OCI-LY1 (cell line): Measurements from ENCODE around the gene KCNRG.

Experiments used
- H2AFZ ChIP-seq: fragments of 200-600 bp; sonication (generic), shearing (Covaris generic); 2 replicates; pipeline ENCODE4 v1.6.0; 2014; ENCODE audit warnings: antibody characterized with exemption, mild to moderate bottlenecking, low read length
- H3F3A ChIP-seq: fragments of 200-600 bp; sonication (generic), shearing (Covaris generic); 2 replicates; pipeline ENCODE4 v1.6.0; 2014; ENCODE audit warnings: mild to moderate bottlenecking, antibody characterized with exemption, low read length, moderate library complexity; ENCODE audit not compliant: insufficient read depth
- H3K27ac ChIP-seq: fragments of 200-600 bp; sonication (generic); 2 replicates; pipeline ENCODE4 v1.5.1; 2014; ENCODE audit warnings: low read length, mixed run types, mild to moderate bottlenecking, low read depth; ENCODE audit not compliant: poor library complexity, severe bottlenecking
- H3K27me3 ChIP-seq: fragments of 200-600 bp; sonication (generic); 2 replicates; pipeline ENCODE4 v1.6.0; 2014; ENCODE audit warnings: antibody characterized with exemption, mild to moderate bottlenecking, low read length, moderate library complexity; ENCODE audit not compliant: insufficient read depth
- H3K36me3 ChIP-seq: fragments of 200-600 bp; sonication (generic); 2 replicates; pipeline ENCODE4 v1.6.1; 2014; ENCODE audit warnings: mild to moderate bottlenecking, antibody characterized with exemption, low read length, moderate library complexity, mixed read lengths; ENCODE audit not compliant: insufficient read depth
- H3K4me1 ChIP-seq: fragments of 200-600 bp; sonication (generic); 2 replicates; pipeline ENCODE4 v1.5.1; 2014; ENCODE audit warnings: mild to moderate bottlenecking, low read length, moderate library complexity; ENCODE audit not compliant: insufficient read depth, severe bottlenecking
- H3K4me2 ChIP-seq: fragments of 200-600 bp; sonication (generic), shearing (Covaris generic); 2 replicates; pipeline ENCODE4 v1.6.1; 2014; ENCODE audit warnings: low read length
- H3K4me3 ChIP-seq: fragments of 200-600 bp; sonication (generic); 2 replicates; pipeline ENCODE4 v1.5.1; 2014; ENCODE audit warnings: low read length, low read depth, mild to moderate bottlenecking, mixed read lengths; ENCODE audit not compliant: poor library complexity, severe bottlenecking
- H3K79me2 ChIP-seq: fragments of 200-600 bp; shearing (Covaris generic); 2 replicates; pipeline ENCODE4 v1.6.1; 2016; ENCODE audit warnings: mixed run types, low read length, mixed read lengths; ENCODE audit not compliant: insufficient read depth
- H3K9ac ChIP-seq: fragments of 200-600 bp; sonication (generic), shearing (Covaris generic); 2 replicates; pipeline ENCODE4 v1.6.1; 2014; ENCODE audit warnings: mild to moderate bottlenecking, low read length, mixed read lengths
- H3K9me2 ChIP-seq: fragments of 200-600 bp; sonication (generic), shearing (Covaris generic); 2 replicates; pipeline ENCODE4 v1.6.1; 2014; ENCODE audit warnings: low read depth, mild to moderate bottlenecking, low read length, mixed read lengths
- H3K9me3 ChIP-seq: fragments of 200-600 bp; shearing (Covaris generic); 2 replicates; pipeline ENCODE4 v1.6.1; 2014; ENCODE audit warnings: low read length, mixed read lengths
- H4K20me1 ChIP-seq: fragments of 200-600 bp; sonication (generic), shearing (Covaris generic); 2 replicates; pipeline ENCODE4 v1.6.0; 2016; ENCODE audit warnings: mild to moderate bottlenecking, low read length; ENCODE audit not compliant: insufficient read depth
- CTCF ChIP-seq: fragments of 200-600 bp; sonication (generic), shearing (Covaris generic); IDR thresholded peaks from 2 replicates; pipeline ENCODE4 v1.5.1; 2017; ENCODE audit warnings: mild to moderate bottlenecking, antibody characterized with exemption, low read length, moderate library complexity, mixed read lengths
- EZH2 ChIP-seq: fragments of 200-600 bp; sonication (generic), shearing (Covaris generic); IDR thresholded peaks from 2 replicates; pipeline ENCODE4 v1.8.0; 2017; ENCODE audit warnings: borderline replicate concordance, mixed run types, mild to moderate bottlenecking, antibody characterized with exemption, low read length, moderate library complexity, mixed read lengths

The KCNRG gene

GRCh38 chr13:49996951-49997895, 18.0 kb upstream of the KCNRG start, which contains the start of gene TRIM13:
Gene TRIM13, plus strand, starts transcription at chr13:49997042. Its CDS starts 14,899 bp downstream, at chr13:50011941.
- H4K20me1 ChIP-seq = no peaks in the 10 kb centered on the region
- H2AFZ ChIP-seq = no peak within 1 kb of the TSS
- H3F3A ChIP-seq = peaks cover 8% of the 10 kb centered on the region; the same call in 1 of the 2 replicates
- peak within 1 kb of the TSS; percentile 99 for H3K9ac ChIP-seq
- peak within 1 kb of the TSS; percentile 95 for H3K27ac ChIP-seq
- H3K9me2 ChIP-seq = no peaks in the 10 kb centered on the region
- peaks cover 11% of the 10 kb centered on the region; the same call in 1 of the 2 replicates for H3K79me2 ChIP-seq
- peak within 1 kb of the TSS; percentile 93 for H3K4me3 ChIP-seq
- H3K36me3 ChIP-seq = peaks cover 44% of the 10 kb centered on the region
- H3K4me1 ChIP-seq = peaks cover 46% of the 10 kb centered on the region
- TF ChIP-seq CTCF = peak; percentile 94
- TF ChIP-seq EZH2 = no peak
- H3K27me3 ChIP-seq = no peaks in the 10 kb centered on the region
- no peaks in the 10 kb centered on the region for H3K9me3 ChIP-seq
- peak within 1 kb of the TSS; percentile 76 for H3K4me2 ChIP-seq

GRCh38 chr13:49997955-49998354, 17.3 kb upstream of the KCNRG start:
- Histone ChIP-seq H2AFZ (no peak overlapping the region), H3K9ac (peak overlapping the region; percentile 99), H3K79me2 (peaks cover 11% of the 10 kb centered on the region; the same call in 1 of the 2 replicates), H3K36me3 (peaks cover 48% of the 10 kb centered on the region), H3K4me3 (peak overlapping the region; percentile 93), H3F3A (peaks cover 8% of the 10 kb centered on the region; the same call in 1 of the 2 replicates), H3K9me3 (no peaks in the 10 kb centered on the region), H3K4me1 (peaks cover 49% of the 10 kb centered on the region), H3K9me2 (no peaks in the 10 kb centered on the region), H3K27ac (peak overlapping the region; percentile 95), H3K4me2 (peak overlapping the region; percentile 76), H4K20me1 (no peaks in the 10 kb centered on the region), H3K27me3 (no peaks in the 10 kb centered on the region)
- TF ChIP-seq EZH2 = no peak
- TF ChIP-seq CTCF = no peak

- H3K27ac ChIP-seq = no peak overlapping the region
- H3K4me3 ChIP-seq = peak overlapping the region; percentile 93
- TF ChIP-seq EZH2 = no peak
- no peak for TF ChIP-seq CTCF
- peaks cover 55% of the 10 kb centered on the region for H3K36me3 ChIP-seq
- H3K9ac ChIP-seq = peak overlapping the region; percentile 99; the same call in 1 of the 2 replicates
- no peaks in the 10 kb centered on the region for H4K20me1 ChIP-seq
- peaks cover 52% of the 10 kb centered on the region for H3K4me1 ChIP-seq
- peaks cover 11% of the 10 kb centered on the region; the same call in 1 of the 2 replicates for H3K79me2 ChIP-seq
- 0 out of 2 replicates have a peak, but pooled peaks cover 4% of the 10 kb centered on the region for H3F3A ChIP-seq
- H3K4me2 ChIP-seq = peak overlapping the region; percentile 76
- H3K9me3 ChIP-seq = no peaks in the 10 kb centered on the region
- no peaks in the 10 kb centered on the region for H3K27me3 ChIP-seq
- H2AFZ ChIP-seq = no peak overlapping the region
- H3K9me2 ChIP-seq = no peaks in the 10 kb centered on the region
Observed at GRCh38 chr13:49998714-49999624, 16.3 kb upstream of the KCNRG start.
